B cell (primary cell): ENCODE results near the gene GPHN. TPM values are rescaled to one million over a fixed set of nuclear protein-coding genes. Genes with fewer than 3 reads are reported as not detected.
"Not testable (repeated sequence)": the region's sequence is repeated elsewhere in the genome, so short reads cannot be mapped to it uniquely, and the experiment has no call there.

ENCODE experiments used
- ATAC-seq: fragments of 200-7000 bp; cut with Tn5 transposase; one replicate; pipeline ENCODE4 v1.10.0; 2021; ENCODE audit warnings: low read depth, mild to moderate bottlenecking, moderate number of reproducible peaks, moderate library complexity
- CTCF ChIA-PET: fragments of 350-600 bp; sonication (Branson Sonifier 250); formaldehyde crosslinking; loops from one replicate; lab custom pipeline; 2021; ENCODE audit warnings: antibody characterized with exemption, inconsistent platforms; lab: Charles Lee
- POLR2A ChIA-PET: fragments of 350-600 bp; sonication (Branson Sonifier 250); formaldehyde crosslinking; loops from one replicate; lab custom pipeline; 2021; ENCODE audit warnings: antibody characterized with exemption; lab: Charles Lee
- DNase-seq: peaks from one replicate; pipeline ENCODE4 v3.0.0; 2013
- H2AFZ ChIP-seq: 2 replicates; pipeline ENCODE4 v1.6.1; 2012; ENCODE audit warnings: mild to moderate bottlenecking, low read depth, low read length; ENCODE audit not compliant: insufficient read depth, poor library complexity, severe bottlenecking
- H3K27ac ChIP-seq, 2 donors: 1 replicate in 1 of 2; 2 replicates in 1 of 2; pipeline ENCODE4 v1.5.1; 2012 to 2013; ENCODE audit warnings: low read length in 2 of 2, mild to moderate bottlenecking in 2 of 2, moderate library complexity in 1 of 2
- H3K27me3 ChIP-seq, 4 experiments: fragments of 200-600 bp in 1 of 4; sonication (generic) in 1 of 4; replicated peaks in 1 of 4; 1 replicate in 2 of 4; 2 replicates in 2 of 4; pipeline versions ENCODE4 v1.6.1 to v1.7.0; 2013 to 2016; ENCODE audit warnings: low read length in 3 of 4, mild to moderate bottlenecking in 2 of 4, mixed read lengths in 1 of 4, moderate library complexity in 1 of 4; ENCODE audit not compliant: insufficient read depth in 4 of 4, control insufficient read depth in 3 of 4; ENCODE audit errors: control extremely low read depth in 1 of 4
- H3K36me3 ChIP-seq, 2 experiments: replicated peaks in 1 of 2; 1 replicate in 1 of 2; 2 replicates in 1 of 2; pipeline versions ENCODE4 v1.6.1 to v1.7.1; 2013; ENCODE audit warnings: low read length in 1 of 2; ENCODE audit not compliant: insufficient read depth in 2 of 2, control insufficient read depth in 1 of 2; ENCODE audit errors: control extremely low read depth in 1 of 2, extremely low read depth in 1 of 2
- H3K4me1 ChIP-seq, 2 donors: fragments of 200-600 bp in 1 of 2; sonication (generic) in 1 of 2; 1 replicate in 1 of 2; 2 replicates in 1 of 2; pipeline versions ENCODE4 v1.5.1 to v1.6.1; 2013 to 2017; ENCODE audit warnings: low read length in 2 of 2; ENCODE audit not compliant: control insufficient read depth in 2 of 2, insufficient read depth in 2 of 2
- H3K4me2 ChIP-seq: replicated peaks from 2 replicates; pipeline ENCODE3; 2012; ENCODE audit warnings: mild to moderate bottlenecking, low read depth, low read length; ENCODE audit not compliant: poor library complexity, severe bottlenecking
- H3K4me3 ChIP-seq, 5 experiments: fragments of 200-600 bp in 1 of 5; sonication (generic) in 1 of 5; 1 replicate in 3 of 5; 2 replicates in 2 of 5; pipeline versions ENCODE4 v1.5.1 to v1.7.0; 2011 to 2016; ENCODE audit warnings: low read length in 4 of 5, mild to moderate bottlenecking in 4 of 5, low read depth in 2 of 5, control low read depth in 1 of 5, moderate library complexity in 1 of 5; ENCODE audit not compliant: insufficient read depth in 1 of 5; ENCODE audit errors: control extremely low read depth in 1 of 5, extremely low read depth in 1 of 5
- H3K79me2 ChIP-seq: fragments of 200-600 bp; sonication (generic); one replicate; pipeline ENCODE4 v1.6.0; 2016; ENCODE audit warnings: low read length; ENCODE audit not compliant: control insufficient read depth, insufficient read depth
- H3K9ac ChIP-seq: fragments of 200-600 bp; sonication (generic); 2 replicates; pipeline ENCODE4 v1.6.1; 2017; ENCODE audit warnings: mild to moderate bottlenecking, low read length, moderate library complexity
- H3K9me3 ChIP-seq, 3 donors: one replicate each; pipeline versions ENCODE4 v1.6.1 to v1.7.1; 2013; ENCODE audit warnings: low read length in 2 of 3; ENCODE audit not compliant: control insufficient read depth in 2 of 3, insufficient read depth in 1 of 3; ENCODE audit errors: control extremely low read depth in 1 of 3
- H4K20me1 ChIP-seq: 2 replicates; pipeline ENCODE4 v1.6.0; 2012; ENCODE audit warnings: mild to moderate bottlenecking, low read length; ENCODE audit not compliant: insufficient read depth, control insufficient read depth, poor library complexity, severe bottlenecking
- H3K27ac Mint-ChIP-seq: one replicate; pipeline ENCODE4 v1.8.0; 2021; ENCODE audit warnings: mixed read lengths
- H3K27me3 Mint-ChIP-seq: one replicate; pipeline ENCODE4 v1.8.0; 2021; ENCODE audit warnings: mixed read lengths
- H3K4me1 Mint-ChIP-seq: one replicate; pipeline ENCODE4 v1.8.0; 2021; ENCODE audit warnings: mixed read lengths
- H3K4me3 Mint-ChIP-seq: one replicate; pipeline ENCODE4 v1.8.0; 2021; ENCODE audit warnings: mixed read lengths
- H3K9me3 Mint-ChIP-seq: one replicate; pipeline ENCODE4 v1.8.0; 2022; ENCODE audit warnings: mixed read lengths; ENCODE audit not compliant: insufficient read depth
- EZH2 ChIP-seq: IDR thresholded peaks from 2 replicates; pipeline ENCODE4 v1.6.1; 2012; ENCODE audit warnings: borderline replicate concordance, low read depth, mild to moderate bottlenecking, moderate library complexity, low read length; ENCODE audit not compliant: insufficient read depth, poor library complexity, severe bottlenecking
- WGBS: methylation state at CpG from one replicate; pipeline ENCODE4 v1.1.5; 2013; ENCODE audit warnings: missing lambda C conversion rate; ENCODE audit not compliant: insufficient coverage; 5-methylcytosine and 5-hydroxymethylcytosine counted together
- intact Hi-C: fragments of 100-400 bp; cut with micrococcal nuclease; formaldehyde crosslinking; loops from one replicate; pipeline ENCODE4 v1.10.0; 2022
- polyA plus RNA-seq: library from polyadenylated mRNA; depleted of rRNA; stranded (reverse); fragments of >200 nt; gene quantifications from 2 replicates; pipeline ENCODE4 v1.2.3, GENCODE V29; 2012
- total RNA-seq, 2 donors: library from RNA; stranded (reverse); fragments of 120-200 nt in 1 of 2; gene quantifications; 1 replicate in 1 of 2; 2 replicates in 1 of 2; pipeline versions ENCODE4 v1.2.3 to v1.2.4, GENCODE V29; 2013 to 2022
- TF ChIP-seq, protein P1 (sequence below): fragments of 200-600 bp; IDR thresholded peaks from one replicate; pipeline ENCODE4 v1.8.0; 2022; ENCODE audit warnings: antibody characterized with exemption, mild to moderate bottlenecking

Gene GPHN
- total and polyA plus RNA-seq, 2 donors (not counting 1 experiment from before 2014, with no cell fraction given), result 3.4 to 18.0 TPM

GRCh38 chr14:66498311-66498710, 9.6 kb upstream of the GPHN start:
- WGBS, result 50% methylated on average over 1 of the region's 3 CpGs
- ChIA-PET POLR2A (no interaction called here), CTCF (interaction anchor here (1.7 to 2.1 kb wide), 2 partner anchors 51 to 788 kb away, joined by 6 to 9 read pairs; no protein-coding TSS in a partner anchor)
- Histone ChIP-seq H2AFZ (no peak overlapping the region), H3K79me2 (no peaks in the 10 kb centered on the region), H3K9me3 (no peaks in the 10 kb centered on the region), H3K27me3 (no peaks in the 10 kb centered on the region), H3K27ac (no peak overlapping the region), H4K20me1 (no peaks in the 10 kb centered on the region), H3K4me2 (no peak overlapping the region), H3K4me1 (peaks cover 3 to 8% of the 10 kb centered on the region in 2 donors), H3K36me3 (no peaks in the 10 kb centered on the region), H3K9ac (no peak overlapping the region), H3K4me3 (no peak overlapping the region)
- peaks cover 6% of the 10 kb centered on the region for H3K4me1 Mint-ChIP-seq
- H3K27ac Mint-ChIP-seq, result no peak overlapping the region
- no peak overlapping the region for H3K4me3 Mint-ChIP-seq
- no peaks in the 10 kb centered on the region for H3K27me3 Mint-ChIP-seq
- DNase-seq, result no peak
- intact Hi-C loops, result loop anchor here (5.0 to 10.0 kb wide), 2 partner anchors 124 to 246 kb away; no protein-coding TSS in a partner anchor
- no peak for ATAC-seq
- TF ChIP-seq, protein P1, sequence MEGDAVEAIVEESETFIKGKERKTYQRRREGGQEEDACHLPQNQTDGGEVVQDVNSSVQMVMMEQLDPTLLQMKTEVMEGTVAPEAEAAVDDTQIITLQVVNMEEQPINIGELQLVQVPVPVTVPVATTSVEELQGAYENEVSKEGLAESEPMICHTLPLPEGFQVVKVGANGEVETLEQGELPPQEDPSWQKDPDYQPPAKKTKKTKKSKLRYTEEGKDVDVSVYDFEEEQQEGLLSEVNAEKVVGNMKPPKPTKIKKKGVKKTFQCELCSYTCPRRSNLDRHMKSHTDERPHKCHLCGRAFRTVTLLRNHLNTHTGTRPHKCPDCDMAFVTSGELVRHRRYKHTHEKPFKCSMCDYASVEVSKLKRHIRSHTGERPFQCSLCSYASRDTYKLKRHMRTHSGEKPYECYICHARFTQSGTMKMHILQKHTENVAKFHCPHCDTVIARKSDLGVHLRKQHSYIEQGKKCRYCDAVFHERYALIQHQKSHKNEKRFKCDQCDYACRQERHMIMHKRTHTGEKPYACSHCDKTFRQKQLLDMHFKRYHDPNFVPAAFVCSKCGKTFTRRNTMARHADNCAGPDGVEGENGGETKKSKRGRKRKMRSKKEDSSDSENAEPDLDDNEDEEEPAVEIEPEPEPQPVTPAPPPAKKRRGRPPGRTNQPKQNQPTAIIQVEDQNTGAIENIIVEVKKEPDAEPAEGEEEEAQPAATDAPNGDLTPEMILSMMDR, result no peak
- no peaks in the 10 kb centered on the region for H3K9me3 Mint-ChIP-seq

DNA sequence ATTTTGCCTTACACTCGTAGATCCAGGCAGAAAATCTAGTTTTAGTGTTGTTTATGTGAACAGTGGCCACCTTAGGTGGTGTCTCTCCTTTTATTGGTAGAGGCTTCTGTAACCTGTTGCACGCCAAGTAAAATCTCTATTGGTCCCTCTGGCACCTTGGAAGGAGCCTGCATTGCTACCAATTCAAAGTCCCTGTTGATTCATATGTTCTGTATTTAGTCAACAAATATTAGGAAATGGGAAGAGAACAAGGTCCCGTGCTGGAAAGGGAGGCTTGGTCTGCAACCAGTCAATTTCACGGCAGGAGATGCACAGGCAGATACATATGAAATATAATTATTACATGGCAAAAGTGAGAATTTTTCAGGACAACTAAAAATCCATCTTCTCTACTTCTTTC, 6.4 kb upstream of the GPHN start:
- H3K9ac ChIP-seq, result no peak overlapping the region
- intact Hi-C loops, result no loop called here
- WGBS, result no CpG with 5 or more reads among the region's 4 CpGs
- no peak overlapping the region for H3K27ac ChIP-seq
- Mint-ChIP-seq H3K4me1 (peaks cover 6% of the 10 kb centered on the region), H3K4me3 (no peak overlapping the region), H3K27me3 (no peaks in the 10 kb centered on the region), H3K9me3 (no peaks in the 10 kb centered on the region), H3K27ac (no peak overlapping the region)
- no peak for ATAC-seq
- no peaks in the 10 kb centered on the region for H3K27me3 ChIP-seq
- TF ChIP-seq, protein P1, result no peak
- no peak for TF ChIP-seq EZH2
- H2AFZ ChIP-seq, result no peak overlapping the region
- H4K20me1 ChIP-seq, result no peaks in the 10 kb centered on the region
- no peak overlapping the region for H3K4me2 ChIP-seq
- H3K36me3 ChIP-seq, result no peaks in the 10 kb centered on the region
- H3K4me3 ChIP-seq, result no peak overlapping the region
- ChIA-PET CTCF (no interaction called here), POLR2A (no interaction called here)
- peaks cover 3 to 8% of the 10 kb centered on the region in 2 donors for H3K4me1 ChIP-seq
- DNase-seq, result no peak
- H3K79me2 ChIP-seq, result no peaks in the 10 kb centered on the region
- H3K9me3 ChIP-seq, result no peaks in the 10 kb centered on the region

- H3K4me1 Mint-ChIP-seq, result not testable (repeated sequence)
These were observed 5.1 kb upstream of the GPHN start for GRCh38 chr14:66502836-66503235.

More at GRCh38 chr14:66502836-66503235, 5.1 kb upstream of the GPHN start:
- intact Hi-C loops, H3K36me3 ChIP-seq, H3K27ac Mint-ChIP-seq, H3K27me3 ChIP-seq, H3K27ac ChIP-seq, DNase-seq, H3K79me2 ChIP-seq, H2AFZ ChIP-seq, H3K9ac ChIP-seq, H3K9me3 Mint-ChIP-seq, H3K4me3 ChIP-seq, H3K4me2 ChIP-seq, H4K20me1 ChIP-seq, ATAC-seq, H3K4me3 Mint-ChIP-seq, H3K27me3 Mint-ChIP-seq, H3K9me3 ChIP-seq, POLR2A ChIA-PET, H3K4me1 ChIP-seq: not testable (repeated sequence)
- WGBS, result 81% methylated on average over 3 of the region's 5 CpGs
- CTCF ChIA-PET, result interaction anchor here (1.1 to 1.2 kb wide), 2 partner anchors 11 to 611 kb away, joined by 3 read pairs; no protein-coding TSS in a partner anchor
